HepG2 (cell line): ENCODE results near the gene SYT7. TPM values are rescaled to one million over a fixed set of nuclear protein-coding genes. Genes with fewer than 3 reads are reported as not detected.
A peak's percentile ranks its signal among the peaks of the same experiment; 100 is the strongest.

Experiments
- ARHGAP35 ChIP-seq: sonication (generic); formaldehyde crosslinking; IDR thresholded peaks from 2 replicates; pipeline ENCODE4 v1.9.0; 2022; ENCODE audit warnings: mild to moderate bottlenecking, inconsistent platforms, moderate library complexity, missing genetic modification reagents, borderline replicate concordance
- GLI4 ChIP-seq: sonication (generic); formaldehyde crosslinking; IDR thresholded peaks from 2 replicates; pipeline ENCODE4 v1.5.1; 2020; ENCODE audit warnings: missing genetic modification reagents, mild to moderate bottlenecking, moderate library complexity, borderline replicate concordance
- GTF2F1 ChIP-seq: fragments of 150-350 bp; IDR thresholded peaks from 2 replicates; pipeline ENCODE4 v1.6.1; 2014; ENCODE audit warnings: low read length
- GTF3A ChIP-seq: sonication (generic); formaldehyde crosslinking; conservative IDR thresholded peaks from 2 replicates; pipeline ENCODE4 v1.4.0; 2020; ENCODE audit warnings: mild to moderate bottlenecking, missing genetic modification reagents
- HES4 ChIP-seq: sonication (generic); formaldehyde crosslinking; IDR thresholded peaks from 2 replicates; pipeline ENCODE4 v1.9.0; 2021; ENCODE audit warnings: mild to moderate bottlenecking, missing genetic modification reagents, borderline replicate concordance
- MTF1 ChIP-seq: sonication (generic); formaldehyde crosslinking; IDR thresholded peaks from 2 replicates; pipeline ENCODE4 v1.5.0; 2020; ENCODE audit warnings: missing genetic modification reagents
- MTF2 ChIP-seq: sonication (generic); formaldehyde crosslinking; IDR thresholded peaks from 2 replicates; pipeline ENCODE4 v1.5.0; 2020; ENCODE audit warnings: missing genetic modification reagents, borderline replicate concordance
- NAIF1 ChIP-seq: sonication (generic); formaldehyde crosslinking; IDR thresholded peaks from 2 replicates; pipeline ENCODE4 v1.5.0; 2020; ENCODE audit warnings: mild to moderate bottlenecking, missing genetic modification reagents, borderline replicate concordance
- PHB2 ChIP-seq: fragments of 450-650 bp; IDR thresholded peaks from 2 replicates; pipeline ENCODE4 v1.6.1; 2018; ENCODE audit not compliant: partially characterized antibody
- PTBP1 ChIP-seq: fragments of 200-400 bp; formaldehyde crosslinking; IDR thresholded peaks from 2 replicates; pipeline ENCODE4 v1.6.1; 2018; ENCODE audit warnings: low read length, low read depth; ENCODE audit not compliant: poor library complexity, severe bottlenecking
- RAD21 ChIP-seq: fragments of 450-650 bp; formaldehyde crosslinking; IDR thresholded peaks from 2 replicates; pipeline ENCODE4 v1.5.0; 2020; ENCODE audit warnings: mild to moderate bottlenecking
- SUZ12 ChIP-seq: fragments of 150-350 bp; IDR thresholded peaks from 2 replicates; pipeline ENCODE4 v1.6.1; 2014; ENCODE audit warnings: low read depth, low read length
- TCF12 ChIP-seq, 2 experiments: fragments of 450-650 bp in 1 of 2; sonication (generic) in 1 of 2; formaldehyde crosslinking in 1 of 2; IDR thresholded peaks; 2 replicates each; pipeline versions ENCODE4 v1.6.1 to v1.8.0; 2017 to 2022; ENCODE audit warnings: antibody characterized with exemption in 1 of 2, mild to moderate bottlenecking in 1 of 2, missing genetic modification reagents in 1 of 2, moderate library complexity in 1 of 2
- TP53 ChIP-seq: sonication (generic); formaldehyde crosslinking; conservative IDR thresholded peaks from 2 replicates; pipeline ENCODE4 v1.4.0; 2020; ENCODE audit warnings: missing genetic modification reagents
- ZFP1 ChIP-seq: IDR thresholded peaks from 2 replicates; pipeline ENCODE4 v1.6.1; 2016
- ZSCAN21 ChIP-seq: sonication (generic); formaldehyde crosslinking; IDR thresholded peaks from 2 replicates; pipeline ENCODE4 v1.8.0; 2022; ENCODE audit warnings: mild to moderate bottlenecking, missing genetic modification reagents, moderate library complexity, borderline replicate concordance
- polyA plus RNA-seq, 8 experiments: library from polyadenylated mRNA; depleted of rRNA in 3 of 8; stranded (reverse) in 7 of 8; unstranded in 1 of 8; fragments of >200 nt; fragmentation: Illumina TruSeq in 4 of 8; extraction: Trizol in 4 of 8; gene quantifications; 2 replicates each; pipeline versions ENCODE4 v1.2.1 to v1.2.3, GENCODE V29; 2011 to 2016; ENCODE audit warnings: low read depth in 4 of 8, missing spikeins in 1 of 8, mixed read lengths in 1 of 8; ENCODE audit not compliant: insufficient read depth in 1 of 8
- total RNA-seq, 5 experiments: library from RNA; depleted of rRNA; stranded (reverse); fragments of >200 nt; fragmentation: Illumina TruSeq; extraction: Trizol; gene quantifications; 2 replicates each; pipeline ENCODE4 v1.2.3, GENCODE V29; 2016; ENCODE audit warnings: low read depth in 1 of 5
- TF ChIP-seq, protein P1 (sequence below): sonication (generic); formaldehyde crosslinking; IDR thresholded peaks from 2 replicates; pipeline ENCODE4 v1.4.0; 2020; ENCODE audit warnings: missing genetic modification reagents
- TF ChIP-seq, protein P2 (sequence below): sonication (generic); formaldehyde crosslinking; IDR thresholded peaks from 2 replicates; pipeline ENCODE4 v1.4.0; 2020; ENCODE audit warnings: mild to moderate bottlenecking, missing genetic modification reagents
- TF ChIP-seq, protein P3 (sequence below): sonication (generic); formaldehyde crosslinking; IDR thresholded peaks from 2 replicates; pipeline ENCODE4 v1.4.0; 2020; ENCODE audit warnings: mild to moderate bottlenecking, missing genetic modification reagents

The SYT7 gene
- total and polyA plus RNA-seq, 2 of the 13 experiments (the other 11 are each of a cell fraction or from before 2014, with no cell fraction given): 1.4 to 4.4 TPM

DNA sequence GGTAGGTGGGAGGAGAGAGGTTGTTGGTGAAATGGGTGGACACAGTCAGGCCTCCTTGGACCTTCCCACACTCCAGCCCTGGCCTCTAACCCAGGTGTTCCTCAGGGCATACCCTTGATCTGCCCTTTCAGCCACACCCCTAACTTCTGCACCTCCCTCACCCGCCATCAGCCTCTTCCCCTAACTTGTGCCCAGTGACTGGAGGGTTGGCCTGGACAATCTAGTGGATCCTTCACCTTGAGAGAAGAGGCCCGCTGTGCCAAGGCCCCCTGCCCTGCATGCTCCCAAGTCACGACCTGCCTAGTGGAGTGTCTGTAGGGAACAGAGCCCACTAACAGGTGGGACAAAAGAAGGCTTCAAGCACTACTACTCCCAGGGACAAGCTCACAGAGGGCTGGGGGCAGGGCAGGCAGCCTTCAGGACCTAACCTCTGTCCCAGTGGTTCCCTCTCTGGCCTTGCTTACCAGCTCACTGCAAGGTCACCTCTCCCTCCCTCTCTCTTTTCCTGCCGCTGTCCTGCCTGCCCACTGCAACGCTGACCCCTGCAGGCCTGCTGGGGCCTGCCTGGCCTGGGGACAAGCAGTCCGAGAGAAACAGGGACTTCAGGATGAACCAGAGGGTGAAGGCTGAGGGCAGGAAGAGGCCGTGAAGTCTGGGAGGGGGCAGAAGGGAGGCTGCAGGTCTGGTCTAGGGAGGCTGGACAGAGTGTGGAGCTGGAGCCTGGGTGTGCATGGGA, 3.3 kb downstream of the SYT7 start (continued):
- TF ChIP-seq, protein P1, sequence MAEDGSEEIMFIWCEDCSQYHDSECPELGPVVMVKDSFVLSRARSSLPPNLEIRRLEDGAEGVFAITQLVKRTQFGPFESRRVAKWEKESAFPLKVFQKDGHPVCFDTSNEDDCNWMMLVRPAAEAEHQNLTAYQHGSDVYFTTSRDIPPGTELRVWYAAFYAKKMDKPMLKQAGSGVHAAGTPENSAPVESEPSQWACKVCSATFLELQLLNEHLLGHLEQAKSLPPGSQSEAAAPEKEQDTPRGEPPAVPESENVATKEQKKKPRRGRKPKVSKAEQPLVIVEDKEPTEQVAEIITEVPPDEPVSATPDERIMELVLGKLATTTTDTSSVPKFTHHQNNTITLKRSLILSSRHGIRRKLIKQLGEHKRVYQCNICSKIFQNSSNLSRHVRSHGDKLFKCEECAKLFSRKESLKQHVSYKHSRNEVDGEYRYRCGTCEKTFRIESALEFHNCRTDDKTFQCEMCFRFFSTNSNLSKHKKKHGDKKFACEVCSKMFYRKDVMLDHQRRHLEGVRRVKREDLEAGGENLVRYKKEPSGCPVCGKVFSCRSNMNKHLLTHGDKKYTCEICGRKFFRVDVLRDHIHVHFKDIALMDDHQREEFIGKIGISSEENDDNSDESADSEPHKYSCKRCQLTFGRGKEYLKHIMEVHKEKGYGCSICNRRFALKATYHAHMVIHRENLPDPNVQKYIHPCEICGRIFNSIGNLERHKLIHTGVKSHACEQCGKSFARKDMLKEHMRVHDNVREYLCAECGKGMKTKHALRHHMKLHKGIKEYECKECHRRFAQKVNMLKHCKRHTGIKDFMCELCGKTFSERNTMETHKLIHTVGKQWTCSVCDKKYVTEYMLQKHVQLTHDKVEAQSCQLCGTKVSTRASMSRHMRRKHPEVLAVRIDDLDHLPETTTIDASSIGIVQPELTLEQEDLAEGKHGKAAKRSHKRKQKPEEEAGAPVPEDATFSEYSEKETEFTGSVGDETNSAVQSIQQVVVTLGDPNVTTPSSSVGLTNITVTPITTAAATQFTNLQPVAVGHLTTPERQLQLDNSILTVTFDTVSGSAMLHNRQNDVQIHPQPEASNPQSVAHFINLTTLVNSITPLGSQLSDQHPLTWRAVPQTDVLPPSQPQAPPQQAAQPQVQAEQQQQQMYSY (CRISPR knock-in tag): peak; percentile 76; the same call in 1 of the 2 replicates
- TF ChIP-seq GLI4 (CRISPR knock-in tag) (no peak), ZSCAN21 (0 out of 2 replicates have a peak, but pooled peaks have one; percentile 63), GTF2F1 (no peak), NAIF1 (CRISPR knock-in tag) (no peak), SUZ12 (no peak), RAD21 (peak; percentile 87), GTF3A (no peak), ARHGAP35 (CRISPR knock-in tag) (peak; percentile 68; the same call in 1 of the 2 replicates), TP53 (CRISPR knock-in tag) (no peak), MTF1 (no peak), TCF12 (IDR thresholded peaks at IDR 0.05) (no peak), TCF12 (CRISPR knock-in tag; IDR thresholded peaks at IDR 0.05) (no peak), PTBP1 (no peak), PHB2 (no peak), HES4 (CRISPR knock-in tag) (no peak), ZFP1 (CRISPR knock-in tag) (no peak), MTF2 (CRISPR knock-in tag) (no peak)
- TF ChIP-seq, protein P2, sequence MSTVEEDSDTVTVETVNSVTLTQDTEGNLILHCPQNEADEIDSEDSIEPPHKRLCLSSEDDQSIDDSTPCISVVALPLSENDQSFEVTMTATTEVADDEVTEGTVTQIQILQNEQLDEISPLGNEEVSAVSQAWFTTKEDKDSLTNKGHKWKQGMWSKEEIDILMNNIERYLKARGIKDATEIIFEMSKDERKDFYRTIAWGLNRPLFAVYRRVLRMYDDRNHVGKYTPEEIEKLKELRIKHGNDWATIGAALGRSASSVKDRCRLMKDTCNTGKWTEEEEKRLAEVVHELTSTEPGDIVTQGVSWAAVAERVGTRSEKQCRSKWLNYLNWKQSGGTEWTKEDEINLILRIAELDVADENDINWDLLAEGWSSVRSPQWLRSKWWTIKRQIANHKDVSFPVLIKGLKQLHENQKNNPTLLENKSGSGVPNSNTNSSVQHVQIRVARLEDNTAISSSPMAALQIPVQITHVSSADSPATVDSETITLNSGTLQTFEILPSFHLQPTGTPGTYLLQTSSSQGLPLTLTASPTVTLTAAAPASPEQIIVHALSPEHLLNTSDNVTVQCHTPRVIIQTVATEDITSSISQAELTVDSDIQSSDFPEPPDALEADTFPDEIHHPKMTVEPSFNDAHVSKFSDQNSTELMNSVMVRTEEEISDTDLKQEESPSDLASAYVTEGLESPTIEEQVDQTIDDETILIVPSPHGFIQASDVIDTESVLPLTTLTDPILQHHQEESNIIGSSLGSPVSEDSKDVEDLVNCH (CRISPR knock-in tag): no peak
- TF ChIP-seq, protein P3, sequence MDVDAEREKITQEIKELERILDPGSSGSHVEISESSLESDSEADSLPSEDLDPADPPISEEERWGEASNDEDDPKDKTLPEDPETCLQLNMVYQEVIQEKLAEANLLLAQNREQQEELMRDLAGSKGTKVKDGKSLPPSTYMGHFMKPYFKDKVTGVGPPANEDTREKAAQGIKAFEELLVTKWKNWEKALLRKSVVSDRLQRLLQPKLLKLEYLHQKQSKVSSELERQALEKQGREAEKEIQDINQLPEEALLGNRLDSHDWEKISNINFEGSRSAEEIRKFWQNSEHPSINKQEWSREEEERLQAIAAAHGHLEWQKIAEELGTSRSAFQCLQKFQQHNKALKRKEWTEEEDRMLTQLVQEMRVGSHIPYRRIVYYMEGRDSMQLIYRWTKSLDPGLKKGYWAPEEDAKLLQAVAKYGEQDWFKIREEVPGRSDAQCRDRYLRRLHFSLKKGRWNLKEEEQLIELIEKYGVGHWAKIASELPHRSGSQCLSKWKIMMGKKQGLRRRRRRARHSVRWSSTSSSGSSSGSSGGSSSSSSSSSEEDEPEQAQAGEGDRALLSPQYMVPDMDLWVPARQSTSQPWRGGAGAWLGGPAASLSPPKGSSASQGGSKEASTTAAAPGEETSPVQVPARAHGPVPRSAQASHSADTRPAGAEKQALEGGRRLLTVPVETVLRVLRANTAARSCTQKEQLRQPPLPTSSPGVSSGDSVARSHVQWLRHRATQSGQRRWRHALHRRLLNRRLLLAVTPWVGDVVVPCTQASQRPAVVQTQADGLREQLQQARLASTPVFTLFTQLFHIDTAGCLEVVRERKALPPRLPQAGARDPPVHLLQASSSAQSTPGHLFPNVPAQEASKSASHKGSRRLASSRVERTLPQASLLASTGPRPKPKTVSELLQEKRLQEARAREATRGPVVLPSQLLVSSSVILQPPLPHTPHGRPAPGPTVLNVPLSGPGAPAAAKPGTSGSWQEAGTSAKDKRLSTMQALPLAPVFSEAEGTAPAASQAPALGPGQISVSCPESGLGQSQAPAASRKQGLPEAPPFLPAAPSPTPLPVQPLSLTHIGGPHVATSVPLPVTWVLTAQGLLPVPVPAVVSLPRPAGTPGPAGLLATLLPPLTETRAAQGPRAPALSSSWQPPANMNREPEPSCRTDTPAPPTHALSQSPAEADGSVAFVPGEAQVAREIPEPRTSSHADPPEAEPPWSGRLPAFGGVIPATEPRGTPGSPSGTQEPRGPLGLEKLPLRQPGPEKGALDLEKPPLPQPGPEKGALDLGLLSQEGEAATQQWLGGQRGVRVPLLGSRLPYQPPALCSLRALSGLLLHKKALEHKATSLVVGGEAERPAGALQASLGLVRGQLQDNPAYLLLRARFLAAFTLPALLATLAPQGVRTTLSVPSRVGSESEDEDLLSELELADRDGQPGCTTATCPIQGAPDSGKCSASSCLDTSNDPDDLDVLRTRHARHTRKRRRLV (CRISPR knock-in tag): no peak
